K562 (cell line): Measurements from ENCODE around the gene NINJ2. TPM values are rescaled to one million over a fixed set of nuclear protein-coding genes. Genes with fewer than 3 reads are reported as not detected.

Experiments
- ATAC-seq: fragments of 200-7000 bp; cut with Tn5 transposase; 3 replicates; pipeline ENCODE4 v1.9.1; 2020; ENCODE audit warnings: moderate library complexity
- BruUV-seq: library from RNA; stranded (reverse); fragments of 400-500 nt; replicated peaks from 2 replicates; lab custom pipeline; 2021; lab: Mats Ljungman, UMichigan
- CTCF ChIA-PET: fragments of 300-600 bp; formaldehyde crosslinking; extraction: SDS; loops from one replicate; lab custom pipeline; 2021; ENCODE audit warnings: low intra/inter-chr PET ratio; lab: Yijun Ruan, JAX
- POLR2A ChIA-PET: fragments of 300-600, 350-650 bp; sonication (Branson Sonifier 250); formaldehyde crosslinking; extraction: SDS; loops from one replicate; lab custom pipeline; 2021; ENCODE audit warnings: antibody characterized with exemption, inconsistent platforms; lab: Yijun Ruan, JAX
- DNase-seq, 4 experiments: peaks; one replicate each; pipeline versions ENCODE4 v3.0.0 to v3.0.0-alpha.2; 2011 to 2018; ENCODE audit warnings: low spot score in 3 of 4, mixed read lengths in 3 of 4; ENCODE audit errors: extremely low read depth in 1 of 4
- FAIRE-seq: peaks from 2 replicates; lab custom pipeline; 2011; peaks lifted over from hg19 to GRCh38; lab: Jason Lieb, UNC
- H2AFZ ChIP-seq: 2 replicates; pipeline ENCODE4 v1.6.0; 2011; ENCODE audit warnings: low read depth, low read length, control low read depth, inconsistent platforms
- H3K27ac ChIP-seq: fragments of 200-600 bp; 3 replicates; pipeline ENCODE4 v1.8.0; 2011; ENCODE audit warnings: low read depth, mild to moderate bottlenecking, control low read depth, inconsistent platforms, low read length, moderate library complexity, mixed read lengths; ENCODE audit errors: extremely low read depth
- H3K27me3 ChIP-seq, 2 experiments: fragments of 300-600 bp in 1 of 2; 2 replicates in 1 of 2; 3 replicates in 1 of 2; pipeline versions ENCODE4 v1.6.0 to v1.8.0; 2011; ENCODE audit warnings: inconsistent platforms in 2 of 2, low read length in 2 of 2, mild to moderate bottlenecking in 1 of 2, mixed read lengths in 1 of 2, moderate library complexity in 1 of 2; ENCODE audit not compliant: control insufficient read depth in 2 of 2, insufficient read depth in 2 of 2
- H3K36me3 ChIP-seq: fragments of 300-600 bp; 3 replicates; pipeline ENCODE4 v1.8.0; 2011; ENCODE audit warnings: mild to moderate bottlenecking, low read length, inconsistent platforms; ENCODE audit not compliant: control insufficient read depth, insufficient read depth
- H3K4me1 ChIP-seq, 2 experiments: fragments of 200-600 bp in 1 of 2; replicated peaks in 1 of 2; 2 replicates in 1 of 2; 3 replicates in 1 of 2; pipeline versions ENCODE4 v1.5.1 to v1.8.0; 2011; ENCODE audit warnings: inconsistent platforms in 2 of 2, low read length in 2 of 2, mild to moderate bottlenecking in 1 of 2, mixed read lengths in 1 of 2, moderate library complexity in 1 of 2; ENCODE audit not compliant: control insufficient read depth in 2 of 2, insufficient read depth in 2 of 2
- H3K4me2 ChIP-seq: 2 replicates; pipeline ENCODE4 v1.6.1; 2011; ENCODE audit warnings: low read length, control low read depth, inconsistent platforms, mixed read lengths; ENCODE audit not compliant: insufficient read depth
- H3K4me3 ChIP-seq: fragments of 200-600 bp; sonication (generic), shearing (Covaris generic); 2 replicates; pipeline ENCODE4 v1.5.1; 2016; ENCODE audit warnings: control low read depth, inconsistent platforms
- H3K79me2 ChIP-seq: fragments of 200-600 bp; 3 replicates; pipeline ENCODE4 v1.8.0; 2011; ENCODE audit warnings: low read length, inconsistent platforms; ENCODE audit not compliant: control insufficient read depth, insufficient read depth
- H3K9ac ChIP-seq, 2 experiments: 2 replicates each; pipeline versions ENCODE4 v1.6.0 to v1.6.1; 2011; ENCODE audit warnings: low read depth in 2 of 2, low read length in 2 of 2, control low read depth in 1 of 2, inconsistent platforms in 1 of 2, mild to moderate bottlenecking in 1 of 2, mixed read lengths in 1 of 2; ENCODE audit not compliant: insufficient read depth in 1 of 2
- H3K9me1 ChIP-seq: one replicate; pipeline ENCODE4 v1.6.0; 2011; ENCODE audit warnings: inconsistent platforms, mild to moderate bottlenecking, low read length, moderate library complexity; ENCODE audit not compliant: control insufficient read depth, insufficient read depth
- H3K9me3 ChIP-seq: replicated peaks from 2 replicates; pipeline ENCODE4 v1.5.1; 2011; ENCODE audit warnings: low read depth, low read length, inconsistent platforms; ENCODE audit not compliant: control insufficient read depth, insufficient read depth
- H4K20me1 ChIP-seq: replicated peaks from 2 replicates; pipeline ENCODE4 v1.6.1; 2011; ENCODE audit warnings: low read length, inconsistent platforms, mixed read lengths; ENCODE audit not compliant: control insufficient read depth, insufficient read depth
- AFF1 ChIP-seq, 2 experiments: fragments of 450-650 bp; IDR thresholded peaks; 2 replicates each; pipeline ENCODE4 v1.6.1; 2018; ENCODE audit warnings: mild to moderate bottlenecking in 2 of 2, low read depth in 1 of 2; ENCODE audit not compliant: partially characterized antibody in 2 of 2
- CEBPG ChIP-seq, 3 experiments: fragments of 200-800 bp in 1 of 3; sonication (Bioruptor generic) in 1 of 3; sonication (generic) in 1 of 3; formaldehyde crosslinking in 1 of 3; IDR thresholded peaks in 2 of 3; conservative IDR thresholded peaks in 1 of 3; 2 replicates each; pipeline versions ENCODE4 v1.6.1 to v1.8.0; 2016 to 2022; ENCODE audit warnings: missing compliant biosample characterization in 2 of 3, missing genetic modification characterization in 2 of 3, mild to moderate bottlenecking in 1 of 3, missing genetic modification reagents in 1 of 3
- CHD1 ChIP-seq: fragments of 200-600 bp; sonication (generic); IDR thresholded peaks from one replicate; pipeline ENCODE4 v1.6.1; 2012; ENCODE audit warnings: mild to moderate bottlenecking, moderate library complexity, low read length, inconsistent platforms
- GTF2F1 ChIP-seq: IDR thresholded peaks from 2 replicates; pipeline ENCODE4 v1.6.1; 2011; ENCODE audit warnings: low read depth, low read length, improper control_type of control experiment
- NCOA1 ChIP-seq: fragments of 450-650 bp; IDR thresholded peaks from 2 replicates; pipeline ENCODE4 v1.6.1; 2016; ENCODE audit warnings: low read depth
- NUFIP1 ChIP-seq: fragments of 450-650 bp; IDR thresholded peaks from 2 replicates; pipeline ENCODE4 v1.6.1; 2018; ENCODE audit not compliant: partially characterized antibody
- SRSF7 ChIP-seq: fragments of 200-400 bp; formaldehyde crosslinking; optimal IDR thresholded peaks from 2 replicates; pipeline ENCODE3; 2017; ENCODE audit warnings: mild to moderate bottlenecking, low read depth, low read length
- STAT6 ChIP-seq: sonication (generic); formaldehyde crosslinking; IDR thresholded peaks from 2 replicates; pipeline ENCODE4 v1.8.1; 2023; ENCODE audit warnings: mild to moderate bottlenecking, missing genetic modification reagents
- ZEB2 ChIP-seq: fragments of 450-650 bp; IDR thresholded peaks from 2 replicates; pipeline ENCODE4 v1.6.1; 2016
- ZNF175 ChIP-seq: fragments of 200-800 bp; sonication (Bioruptor generic); IDR thresholded peaks from 2 replicates; pipeline ENCODE4 v1.6.1; 2016; ENCODE audit warnings: low read depth, mild to moderate bottlenecking, missing genetic modification characterization, missing compliant biosample characterization
- ZNF311 ChIP-seq: fragments of 250-450 bp; sonication (Bioruptor Pico); IDR thresholded peaks from 2 replicates; pipeline ENCODE4 v1.4.0; 2020; ENCODE audit warnings: mild to moderate bottlenecking, moderate library complexity
- WGBS: fragments of 100-300 bp; shearing (Covaris generic); methylation state at CpG from one replicate; pipeline ENCODE4 v1.1.6; 2016; ENCODE audit warnings: low coverage, mixed read lengths; ENCODE audit not compliant: insufficient coverage; ENCODE audit errors: missing lambda C conversion rate; 5-methylcytosine and 5-hydroxymethylcytosine counted together
- in situ Hi-C: fragments of 300-500 bp; cut with MboI; formaldehyde crosslinking; loops from 4 replicates; pipeline ENCODE4 v1.15.0; 2018; ENCODE audit warnings: inconsistent platforms, mixed read lengths
- intact Hi-C: fragments of 100-400 bp; cut with micrococcal nuclease; formaldehyde crosslinking; loops from 2 replicates; pipeline ENCODE4 v1.14.2; 2022
- polyA plus RNA-seq, 8 experiments: library from polyadenylated mRNA; depleted of rRNA in 4 of 8; stranded (reverse) in 5 of 8; unstranded in 3 of 8; fragments of >200 nt; fragmentation: Nextera tagmentation in 2 of 8; fragmentation: Illumina TruSeq in 1 of 8; extraction: Ambion mirVana in 2 of 8; extraction: Trizol in 1 of 8; gene quantifications; 2 replicates each; pipeline versions ENCODE4 v1.2.1 to v1.2.3, GENCODE V29; 2011 to 2014; ENCODE audit warnings: inconsistent platforms in 1 of 8, missing spikeins in 1 of 8
- total RNA-seq, 7 experiments: library from RNA; depleted of rRNA in 6 of 7; stranded (reverse); fragments of >200 nt in 6 of 7; fragmentation: Illumina TruSeq in 2 of 7; extraction: Trizol in 2 of 7; gene quantifications; 2 replicates each; pipeline versions ENCODE4 v1.2.1 to v1.2.3, GENCODE V29; 2011 to 2021; ENCODE audit warnings: low replicate concordance in 1 of 7

The NINJ2 gene
- total and polyA plus RNA-seq, 9 of the 15 experiments (the other 6 are each of a cell fraction or from before 2014, with no cell fraction given): 2.6 to 16.0 (median 4.5) TPM

- Histone ChIP-seq H3K9me1 (no peaks in the 10 kb centered on the region), H2AFZ (no peak overlapping the region), H3K4me2 (no peak overlapping the region), H3K36me3 (no peaks in the 10 kb centered on the region), H3K4me3 (no peak overlapping the region), H3K27me3 (no peaks in the 10 kb centered on the region), H3K79me2 (no peaks in the 10 kb centered on the region), H3K9ac (no peak overlapping the region), H3K9me3 (no peaks in the 10 kb centered on the region), H3K4me1 (peaks cover 8 to 24% of the 10 kb centered on the region in 2 experiments; a peak in 4 of 5 replicates), H4K20me1 (no peaks in the 10 kb centered on the region), H3K27ac (no peak overlapping the region)
- no peak for FAIRE-seq
- BruUV-seq: no TSS peak
- intact Hi-C loops: no loop called here
- ATAC-seq: no peak
- no peak for DNase-seq
- TF ChIP-seq CHD1 (no peak), SRSF7 (no peak), GTF2F1 (no peak), NUFIP1 (no peak), NCOA1 (no peak), ZNF175 (CRISPR knock-in tag) (no peak), ZEB2 (no peak), AFF1 (IDR thresholded peaks at IDR 0.05; ENCODE audit: low read depth in 1 of 2, partially characterized antibody in 2 of 2) (no peak), STAT6 (no peak), ZNF311 (CRISPR knock-in tag) (no peak), CEBPG (CRISPR knock-in tag; IDR thresholded peaks at IDR 0.05) (no peak), CEBPG (tag; conservative IDR thresholded peaks at IDR 0.05 in 1 of 2, IDR thresholded peaks at IDR 0.05 in 1 of 2) (no peak)
- ChIA-PET POLR2A (interaction anchor here (0.8 kb wide), 1 partner anchor 8 kb away, joined by 3 read pairs; no protein-coding TSS in a partner anchor), CTCF (no interaction called here)
- 58% methylated on average over 2 of the region's 2 CpGs for WGBS
- in situ Hi-C loops: no loop called here
Observed at GRCh38 chr12:666066-666465, 2.8 kb upstream of the NINJ2 start.
